GM12892 (cell line): ENCODE results near the gene MAP2K5.

Experiments
- POLR2A ChIP-seq: IDR thresholded peaks from 2 replicates; pipeline ENCODE4 v1.6.1; 2011; ENCODE audit warnings: low read depth, low read length, control low read depth
- TAF1 ChIP-seq: IDR thresholded peaks from 2 replicates; pipeline ENCODE4 v1.6.1; 2011; ENCODE audit warnings: low read depth, mild to moderate bottlenecking, control low read depth, low read length, borderline replicate concordance

- no peak for TF ChIP-seq TAF1
- TF ChIP-seq POLR2A, result no peak
Observed at GRCh38 chr15:67660446-67660845, 117.9 kb downstream of the MAP2K5 start.
